Stimulated activated CD8-positive, alpha-beta memory T cell treated with anti-CD3 and anti-CD28 coated beads, Interleukin-15, amount 100 ng/mL, for 4 hours (primary cell): ENCODE data around the gene RHOBTB3.
A peak's percentile ranks its signal among the peaks of the same experiment; 100 is the strongest.

ENCODE experiments used
- DNase-seq, 2 donors: peaks; one replicate each; pipeline ENCODE4 v3.0.0-alpha.2; 2020; ENCODE audit warnings: low read depth in 2 of 2

Gene RHOBTB3

DNA sequence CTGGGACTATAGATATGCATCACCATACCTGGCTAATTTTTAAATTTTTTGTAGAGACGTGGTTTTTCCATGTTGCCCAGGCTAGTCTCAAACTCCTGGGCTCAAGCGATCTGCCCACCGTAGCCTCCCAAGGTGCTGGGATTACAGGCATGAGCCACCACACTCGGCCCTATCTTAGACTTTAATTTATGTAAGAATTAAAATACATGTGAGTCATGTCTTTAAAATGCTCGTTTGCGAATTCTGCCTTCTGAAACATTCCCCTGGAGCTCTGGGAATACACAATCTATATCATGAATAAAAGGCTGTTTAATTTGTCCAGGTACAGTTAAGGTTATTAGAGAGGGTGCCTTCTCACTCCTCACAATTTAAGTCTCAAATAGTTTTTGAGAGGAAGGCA is 32.8 kb downstream of the RHOBTB3 start:
- DNase-seq, result no peak

DNA sequence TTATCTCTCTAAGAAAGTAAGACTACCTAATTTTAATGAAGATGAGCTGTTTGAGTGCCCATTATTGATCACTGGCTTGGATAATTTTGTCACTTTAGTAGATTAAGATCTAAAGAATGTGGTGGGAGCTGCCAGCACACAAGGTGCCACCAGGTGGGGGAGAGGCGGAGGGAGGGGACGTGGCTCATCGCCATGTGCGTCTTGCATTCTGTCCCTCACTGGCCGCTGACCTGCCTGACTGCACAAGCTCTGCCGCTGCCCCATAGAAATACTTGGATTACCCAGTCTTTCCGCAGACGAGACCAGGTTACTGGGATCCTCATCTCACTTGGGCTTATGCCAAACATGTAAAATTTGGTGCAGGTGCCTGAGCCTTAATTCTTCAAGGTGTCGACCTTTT is 37.6 kb downstream of the RHOBTB3 start:
- no peak for DNase-seq

DNA sequence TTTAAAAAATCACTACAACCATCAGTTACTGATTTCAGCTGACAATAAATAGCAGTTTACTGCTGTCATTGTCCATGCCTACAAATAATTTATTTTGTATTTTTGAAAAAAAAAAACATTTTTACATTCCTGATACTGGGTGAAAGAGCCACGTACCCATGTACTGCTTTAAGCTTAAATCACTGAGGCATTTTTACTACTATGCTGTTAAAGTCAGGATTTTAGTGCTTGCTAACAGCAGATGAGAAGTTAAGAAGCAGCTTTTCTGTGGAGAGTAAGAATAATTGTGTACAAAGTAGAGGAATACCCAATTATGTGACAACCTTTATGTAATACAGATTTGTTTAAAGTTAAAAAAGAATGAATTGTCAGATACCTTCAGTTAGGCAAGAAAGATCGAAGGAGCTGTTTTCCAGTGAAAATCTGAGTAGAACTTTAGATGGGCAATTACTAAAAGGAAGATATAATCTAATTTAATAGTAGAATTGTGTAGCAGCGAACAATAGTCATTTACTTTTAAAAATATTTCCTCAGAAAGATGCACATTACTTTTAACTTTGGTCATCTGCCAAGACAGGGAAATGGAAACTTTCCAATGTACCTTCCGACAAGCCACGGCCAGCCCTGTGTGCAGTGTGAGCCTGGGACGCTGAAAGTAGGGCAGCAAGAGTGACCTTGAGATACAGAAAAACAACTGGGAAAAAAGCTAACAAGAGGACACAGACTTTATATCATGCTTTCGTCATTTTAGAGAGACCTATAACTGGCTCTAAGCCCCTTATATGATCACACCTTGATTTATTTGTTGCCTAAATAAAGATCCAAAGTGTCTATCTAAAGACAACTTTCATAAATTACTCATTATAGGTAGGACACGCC is 39.9 kb downstream of the RHOBTB3 start:
- no peak for DNase-seq

DNA sequence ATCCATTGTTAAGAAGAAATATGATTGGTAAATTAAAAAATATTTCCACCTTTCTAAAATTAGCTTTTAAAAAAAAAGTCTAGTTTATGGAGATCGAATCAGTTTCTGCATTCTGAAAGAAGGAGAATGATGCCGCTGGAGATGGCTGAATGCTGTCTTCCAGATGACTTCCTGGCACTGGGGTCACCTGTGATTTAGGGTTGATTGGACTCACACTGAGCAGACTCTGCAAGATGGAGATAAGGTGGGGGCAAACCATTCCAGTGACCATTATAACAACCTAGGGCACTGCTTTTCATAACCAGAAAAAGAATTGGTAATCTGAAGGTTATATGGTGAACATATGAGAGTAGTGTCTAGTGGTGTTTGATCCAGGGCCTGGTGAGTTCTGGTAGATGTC is 40.8 kb downstream of the RHOBTB3 start:
- no peak for DNase-seq

DNA sequence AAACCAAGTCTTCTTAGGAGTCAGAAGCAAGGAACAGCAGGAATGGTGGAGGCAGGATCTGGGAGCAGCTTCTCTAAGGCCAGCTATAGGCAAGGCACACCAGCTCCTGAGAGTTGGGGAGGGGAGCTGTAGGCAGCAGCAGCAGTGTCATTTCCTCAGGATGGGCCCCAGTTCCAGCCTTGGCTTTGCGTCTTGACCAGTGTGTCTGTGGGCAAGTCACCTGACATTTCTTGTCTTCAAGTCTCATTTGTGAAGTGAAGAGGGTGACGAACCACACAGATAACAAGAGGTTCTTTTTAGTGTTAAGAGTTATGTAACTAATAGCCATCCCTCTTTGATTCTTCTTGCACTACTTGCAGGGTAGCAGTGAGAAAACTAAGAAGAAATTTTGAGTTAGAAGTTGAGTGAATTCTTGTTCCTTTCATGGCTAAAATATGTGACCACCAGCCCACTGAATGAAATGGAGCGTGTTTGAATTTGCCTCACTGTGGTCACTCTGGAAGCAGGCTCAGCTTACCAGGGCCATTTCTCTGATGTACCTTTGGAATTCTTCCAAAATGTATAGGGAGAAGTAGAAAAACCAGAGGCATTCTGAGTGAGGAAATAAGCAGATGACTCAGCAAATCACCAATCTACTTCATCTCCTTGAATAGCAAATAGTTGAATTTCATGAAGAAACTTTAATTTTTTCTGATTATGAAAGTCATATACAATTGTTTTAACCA is 42.4 kb downstream of the RHOBTB3 start:
- no peak for DNase-seq

DNA sequence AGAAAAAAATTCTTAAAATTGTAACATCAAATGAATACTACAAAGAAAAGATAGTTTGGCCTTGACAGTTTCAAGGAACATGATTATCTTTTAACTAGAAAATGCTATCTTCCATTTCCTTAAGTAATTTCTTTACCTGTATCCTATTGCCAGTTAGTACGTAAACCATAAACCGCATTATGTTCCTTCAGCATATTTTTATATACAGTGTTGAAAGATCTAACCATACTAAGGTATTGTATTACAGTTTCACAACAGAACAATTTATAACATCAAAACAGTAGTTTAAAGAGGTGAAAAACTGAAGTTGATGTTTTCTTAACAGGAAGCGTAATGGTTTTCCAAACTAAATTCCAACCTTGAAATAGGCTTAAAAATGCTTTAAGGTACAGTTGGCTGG is 46.3 kb downstream of the RHOBTB3 start:
- DNase-seq, result no peak

DNA sequence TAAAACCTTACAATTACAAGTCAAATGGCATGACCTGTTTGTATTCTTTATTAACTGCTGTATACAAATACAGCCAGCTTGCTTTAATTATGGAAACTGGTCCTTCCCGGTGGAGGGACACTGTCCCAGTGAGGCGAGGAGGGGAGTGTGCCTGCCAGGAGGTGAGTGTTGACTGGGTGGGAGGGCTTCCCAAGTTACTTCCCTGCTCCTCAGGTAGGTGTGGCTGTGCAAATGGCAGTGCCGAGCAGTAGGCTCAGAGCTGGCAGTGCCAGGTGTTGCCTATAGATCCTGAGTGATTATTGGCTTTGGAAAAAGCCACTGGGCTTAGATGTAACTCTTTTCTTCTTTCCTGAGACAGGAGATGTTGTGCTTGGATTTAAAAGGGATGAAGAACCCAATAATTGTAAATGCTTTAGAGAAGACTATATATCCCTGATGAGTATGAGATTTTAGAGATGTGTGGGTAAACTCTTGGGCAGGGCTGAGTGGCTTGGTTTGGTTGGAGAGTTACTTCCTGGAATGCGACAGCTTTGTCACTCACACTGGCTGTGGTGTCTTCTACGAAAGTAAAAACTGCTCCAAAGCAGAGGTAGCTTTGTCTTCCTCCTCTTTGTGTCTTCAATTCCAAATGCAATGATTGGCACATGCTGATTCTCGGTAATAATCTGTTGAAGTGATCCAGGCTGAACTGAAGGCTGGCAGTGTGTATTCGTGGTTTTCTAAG is 47.7 kb downstream of the RHOBTB3 start:
- DNase-seq, result no peak

DNA sequence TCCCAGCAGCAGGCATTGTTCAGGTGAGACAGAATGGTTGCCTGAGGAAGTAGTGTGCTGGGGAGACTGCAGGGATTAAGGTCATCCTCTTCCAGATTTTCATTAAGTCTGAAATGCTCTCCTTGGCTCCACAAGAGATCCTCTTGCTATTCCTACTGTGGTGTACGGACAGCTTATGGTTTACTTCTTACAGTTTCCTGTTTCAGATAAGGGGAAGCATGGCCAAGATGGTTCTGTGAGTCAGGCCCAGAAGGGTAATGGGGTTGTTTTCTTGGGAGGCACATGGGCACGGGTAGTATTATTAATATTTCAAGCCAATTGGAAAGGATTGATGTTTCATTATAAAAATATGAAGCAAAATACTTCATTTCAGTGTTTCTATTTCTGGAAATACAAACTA is 48.5 kb downstream of the RHOBTB3 start:
- no peak for DNase-seq

DNA sequence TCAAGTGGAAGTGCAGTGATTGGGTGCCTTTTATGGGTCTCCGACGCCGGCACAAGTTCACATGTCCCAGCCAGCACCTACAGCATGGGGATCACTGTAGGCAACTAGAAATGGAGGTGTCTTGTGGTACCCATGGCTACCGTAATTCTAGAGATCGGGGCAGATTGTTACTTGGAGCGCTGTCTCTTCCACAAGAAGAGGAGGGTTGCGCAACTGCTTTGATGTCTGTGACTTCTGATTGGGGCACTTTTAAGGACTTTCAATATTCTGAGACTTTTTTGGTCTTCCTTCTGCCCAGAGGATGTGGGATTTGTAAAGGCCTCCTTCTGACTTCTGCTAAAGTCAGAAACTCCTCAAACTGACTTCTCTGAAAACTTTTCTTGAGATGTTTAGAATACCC is 49.5 kb downstream of the RHOBTB3 start:
- DNase-seq, result no peak

DNA sequence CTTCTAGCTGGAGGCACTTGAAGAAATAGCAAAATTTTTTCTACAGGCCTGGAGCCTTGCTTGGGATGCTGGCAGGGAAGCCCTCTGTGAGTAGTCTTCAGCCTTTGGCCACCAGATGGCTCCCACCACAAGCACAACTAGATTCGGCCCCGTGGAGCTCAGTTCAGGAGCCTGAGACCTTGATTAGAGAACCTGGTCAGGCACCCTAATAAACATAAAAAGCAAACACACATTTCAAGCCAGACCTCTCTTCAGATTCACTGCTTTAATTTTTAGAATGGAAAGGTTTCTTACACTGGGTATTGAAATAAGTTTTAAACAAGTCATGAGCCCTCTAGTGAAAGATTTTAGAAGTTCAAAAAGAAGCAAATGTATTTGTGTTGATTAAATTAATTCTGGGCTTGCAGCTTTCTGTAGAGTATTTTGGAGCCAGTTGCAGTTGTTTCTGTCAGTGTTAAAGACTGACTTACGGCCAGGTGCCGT is 50.0 kb downstream of the RHOBTB3 start:
- DNase-seq, result peak; percentile 21 to 60

DNA sequence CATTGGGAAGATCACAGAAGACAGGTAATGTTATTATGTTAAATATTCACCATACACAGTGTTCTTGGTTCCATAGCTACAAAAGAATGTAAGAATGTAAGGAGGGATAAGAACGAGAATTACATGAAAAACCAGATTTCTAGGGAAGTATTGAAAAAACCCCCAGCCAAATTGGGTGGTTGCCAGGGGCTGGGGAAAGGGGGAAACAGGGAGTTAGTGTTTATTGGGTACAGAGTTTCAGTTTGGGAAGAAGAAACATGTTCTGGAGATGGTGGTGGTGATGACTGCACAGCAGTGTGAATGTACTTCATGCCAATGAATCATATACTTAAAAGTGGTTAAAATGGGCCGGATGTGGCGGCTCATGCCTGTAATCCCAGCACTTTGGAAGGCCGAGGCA is 51.0 kb downstream of the RHOBTB3 start:
- no peak for DNase-seq

DNA sequence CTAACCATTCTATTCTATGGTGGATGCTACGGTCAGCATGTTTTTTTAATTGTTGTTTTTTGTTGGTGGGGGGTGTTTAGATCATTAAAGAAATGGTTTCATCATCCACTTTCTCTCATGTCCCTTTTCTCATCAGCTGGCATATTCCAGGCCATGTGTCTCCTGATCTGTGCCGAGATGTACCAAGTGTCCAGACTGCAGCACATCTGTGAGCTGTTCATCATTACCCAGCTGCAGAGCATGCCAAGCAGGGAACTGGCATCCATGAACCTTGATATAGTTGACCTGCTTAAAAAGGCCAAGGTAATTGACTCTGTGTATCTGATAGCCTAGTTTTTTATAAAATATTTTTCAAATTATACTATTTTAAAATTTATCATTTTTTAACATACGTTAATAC is 52.5 kb downstream of the RHOBTB3 start:
- DNase-seq, result no peak

DNA sequence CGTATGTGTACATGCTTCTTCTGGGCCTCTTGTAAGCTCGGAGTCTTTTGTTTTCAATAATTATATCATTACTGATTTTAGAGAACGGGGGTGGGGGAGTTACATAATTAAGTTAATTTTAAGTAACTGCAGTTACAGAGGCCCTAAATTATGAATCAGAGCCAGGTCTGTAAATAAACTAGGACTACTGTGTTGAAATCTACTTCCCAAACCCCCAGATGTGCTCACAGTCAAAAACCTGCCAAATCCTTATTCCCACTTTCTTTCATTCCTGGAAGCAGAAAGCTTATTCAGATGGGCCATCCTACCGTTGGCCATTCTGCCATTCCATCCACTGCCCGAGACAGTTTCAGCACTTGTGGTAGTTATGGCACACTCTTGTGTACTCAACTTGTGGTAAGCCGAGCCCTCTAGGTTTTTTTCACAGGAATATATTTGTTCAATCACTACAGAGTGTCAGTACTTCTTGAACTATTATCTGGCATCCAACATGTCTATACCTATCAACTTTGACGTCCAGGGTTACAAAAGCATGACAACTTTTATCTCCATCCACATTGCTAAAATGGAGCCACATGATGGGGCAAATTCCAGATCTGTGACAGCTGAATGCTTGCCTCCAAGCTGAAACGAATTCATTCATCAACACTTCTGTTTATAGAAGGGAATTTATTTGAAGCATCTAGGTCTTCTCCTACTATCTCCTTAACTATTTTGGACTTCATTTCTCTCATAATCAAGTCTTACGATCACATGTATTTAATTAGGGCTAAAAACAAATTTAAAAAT is 53.6 kb downstream of the RHOBTB3 start:
- DNase-seq, result no peak

DNA sequence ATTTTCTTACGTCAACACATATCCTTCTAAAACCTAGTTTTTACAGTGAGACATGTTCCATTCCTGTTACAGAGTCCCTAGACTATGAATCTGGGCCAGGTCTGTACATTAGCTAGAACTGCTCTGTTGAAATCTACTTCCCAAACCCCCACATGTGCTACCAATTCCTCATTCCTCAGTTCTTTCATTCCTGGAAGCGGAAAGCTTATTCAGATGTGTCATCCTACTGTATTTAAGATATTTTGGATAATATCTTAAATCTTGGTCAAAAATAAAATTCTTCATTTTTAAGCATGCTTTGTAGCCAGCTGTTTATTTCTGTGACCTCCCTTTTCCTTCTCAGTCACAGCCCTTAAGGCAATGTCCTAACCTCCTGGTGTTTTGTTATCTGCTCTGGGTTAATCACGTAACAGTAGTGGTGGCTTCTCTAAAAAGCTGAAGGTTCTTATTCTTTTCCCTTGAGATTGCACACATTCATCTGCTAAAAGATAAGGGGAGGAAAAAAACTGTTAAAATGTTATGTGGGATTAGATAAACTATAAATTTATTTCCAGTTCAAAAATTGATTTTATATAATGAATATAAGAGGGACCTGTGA is 55.8 kb downstream of the RHOBTB3 start:
- DNase-seq, result no peak

DNA sequence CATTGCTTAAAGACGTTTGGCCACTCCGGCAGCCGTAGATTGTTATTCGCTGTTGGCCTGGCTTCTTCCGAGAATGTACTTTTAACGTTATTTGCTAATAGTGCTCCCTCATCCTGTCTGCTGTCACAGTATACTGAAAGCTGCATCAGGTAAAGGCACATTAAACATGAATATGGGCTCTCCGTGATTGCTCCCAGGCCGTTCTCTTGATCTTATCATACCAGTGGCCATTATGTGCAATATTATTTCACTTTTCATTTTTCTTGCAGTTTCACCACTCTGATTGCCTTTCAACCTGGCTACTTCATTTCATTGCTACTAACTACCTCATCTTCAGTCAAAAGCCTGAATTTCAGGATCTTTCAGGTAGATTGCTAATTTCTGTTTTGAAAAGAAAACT is 57.4 kb downstream of the RHOBTB3 start:
- DNase-seq, result no peak

DNA sequence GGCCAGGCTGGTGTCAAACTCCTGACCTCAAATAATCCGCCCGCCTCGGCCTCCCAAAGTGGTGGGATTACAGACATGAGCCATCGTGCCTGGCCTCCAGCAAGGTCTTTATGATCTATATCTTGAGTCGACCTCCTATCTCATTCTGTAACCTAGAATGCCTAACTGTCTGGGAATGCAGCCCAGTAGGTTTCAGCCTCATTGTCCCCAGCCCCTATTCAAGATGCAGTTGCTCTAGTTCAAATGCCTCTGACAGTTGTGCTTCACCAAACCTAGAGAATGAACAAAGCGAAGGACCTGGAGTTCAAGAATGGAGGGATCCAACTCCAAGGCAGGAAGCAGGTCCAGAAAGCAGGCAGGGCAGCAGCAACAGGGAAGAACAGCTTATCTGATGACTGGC is 60.6 kb downstream of the RHOBTB3 start:
- no peak for DNase-seq

DNA sequence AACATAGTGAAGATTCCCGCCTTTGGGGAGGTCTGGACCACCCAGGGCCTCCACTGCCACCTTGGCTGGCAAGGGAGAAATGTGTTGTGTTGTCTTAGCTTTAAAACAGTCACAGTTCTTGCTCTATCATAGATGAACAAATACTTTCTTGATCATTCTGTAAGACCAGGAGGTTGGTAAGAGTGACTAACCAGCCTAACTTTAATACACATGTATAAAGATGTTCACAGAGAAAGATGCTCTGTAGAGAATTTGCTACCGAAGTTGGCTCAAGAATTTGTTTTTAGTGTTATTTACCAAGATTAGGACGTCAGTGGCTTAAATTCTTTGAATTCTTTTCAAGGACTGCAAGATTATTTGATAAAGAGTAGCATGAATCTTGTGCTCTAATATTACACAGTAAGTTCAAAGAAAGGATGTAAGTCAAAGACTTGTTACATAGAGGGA is 63.0 kb downstream of the RHOBTB3 start:
- DNase-seq, result no peak

DNA sequence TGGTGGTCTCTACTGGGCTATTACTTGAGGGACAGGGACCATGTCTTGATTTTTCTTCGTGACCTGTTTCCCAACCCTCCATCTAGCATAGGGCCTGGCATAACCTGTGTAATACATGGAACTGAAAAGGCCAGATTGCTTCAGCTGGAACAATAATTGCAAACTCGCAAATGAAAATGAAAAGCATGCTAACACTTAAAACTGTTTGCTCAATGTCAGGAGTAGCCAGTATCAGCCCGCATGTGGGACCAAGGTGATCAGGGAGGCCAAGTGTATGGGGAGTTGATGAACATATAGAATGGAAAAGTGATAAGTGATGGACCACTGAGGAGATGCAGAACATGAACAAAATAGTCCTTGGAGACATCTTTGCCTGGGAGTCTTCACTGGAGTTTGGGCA is 66.2 kb downstream of the RHOBTB3 start:
- DNase-seq, result no peak

DNA sequence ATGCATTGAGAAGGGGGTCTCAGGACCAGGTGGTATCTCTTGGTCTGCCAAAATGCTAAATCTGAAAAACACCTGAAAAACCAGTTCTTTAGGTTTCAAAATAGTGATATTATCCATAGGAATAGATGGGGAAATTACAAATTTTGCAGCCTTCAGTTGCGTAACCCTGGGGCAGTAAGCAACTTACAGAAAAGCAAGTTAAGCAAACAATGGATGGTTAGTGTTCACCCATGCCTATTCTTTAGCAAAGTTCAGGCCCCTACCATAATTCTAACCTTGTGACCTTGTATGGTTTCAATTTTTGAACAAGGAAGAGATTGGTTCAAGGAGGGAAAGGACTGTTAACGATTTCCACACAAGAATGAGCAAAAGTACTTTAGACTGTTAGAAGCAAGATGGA is 66.9 kb downstream of the RHOBTB3 start:
- DNase-seq, result no peak

DNA sequence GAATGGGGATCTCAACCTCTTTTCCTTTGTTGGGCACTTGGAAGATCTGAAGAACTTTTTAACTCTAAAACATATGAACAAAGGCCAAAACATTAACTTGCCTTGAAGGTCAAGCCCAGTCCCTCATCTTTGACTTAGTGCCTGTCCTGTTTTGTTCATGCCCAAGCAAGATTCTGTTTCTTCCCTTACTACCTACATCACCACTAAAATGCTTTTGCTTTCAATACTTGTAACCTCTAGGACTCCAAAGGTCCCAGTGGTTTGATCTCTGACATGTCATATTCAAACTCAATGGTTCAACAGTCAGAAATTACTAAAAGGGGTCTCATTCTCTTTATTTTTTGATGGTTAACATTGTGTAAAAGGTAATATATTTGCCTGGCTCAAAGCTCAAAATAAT is 67.4 kb downstream of the RHOBTB3 start:
- no peak for DNase-seq

DNA sequence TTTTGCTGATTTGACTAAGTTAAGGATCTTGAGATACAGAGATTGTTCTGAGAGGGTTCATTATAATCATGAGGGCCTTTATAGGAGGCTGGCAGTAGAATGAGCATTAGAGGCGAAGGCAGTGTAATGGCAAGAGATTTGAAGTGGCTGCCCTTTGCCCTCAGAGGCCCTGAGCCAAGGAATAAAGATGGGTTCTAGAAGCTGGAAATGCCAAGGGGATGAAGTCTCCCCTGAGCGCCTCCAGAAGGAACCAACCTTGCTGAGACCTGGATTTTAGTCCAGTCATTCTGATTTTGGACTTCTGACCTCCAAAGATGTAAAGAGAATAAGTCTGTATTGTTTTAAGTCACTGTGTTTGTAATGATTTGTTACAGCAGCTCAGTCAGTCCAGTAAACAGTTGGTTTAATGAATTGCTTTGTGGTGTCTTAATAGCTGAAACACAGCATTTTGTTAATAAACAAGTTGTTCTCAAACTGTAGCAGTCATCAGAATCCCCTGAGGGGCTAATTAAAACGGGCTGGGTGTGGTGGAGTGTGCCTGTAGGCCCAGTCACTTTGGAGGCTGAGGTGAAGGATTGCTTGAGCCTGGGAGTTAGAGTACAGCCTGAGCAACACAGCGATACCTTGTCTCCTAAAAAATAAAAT is 68.2 kb downstream of the RHOBTB3 start:
- DNase-seq, result no peak
